Measurements from ENCODE around the gene CHD3.

The CHD3 gene

GRCh38 chr17:7894226-7894625 is 5.6 kb downstream of the CHD3 start:
- DNase-seq (ENCODE audit: low read depth in 2 of 2) = no peak

GRCh38 chr17:7894866-7895265 is 6.3 kb downstream of the CHD3 start:
- no peak for DNase-seq (ENCODE audit: low read depth in 2 of 2)

GRCh38 chr17:7897090-7897489 is 8.5 kb downstream of the CHD3 start:
- DNase-seq (ENCODE audit: low read depth in 2 of 2) = no peak

GRCh38 chr17:7897773-7898172 is 9.2 kb downstream of the CHD3 start:
- no peak for DNase-seq (ENCODE audit: low read depth in 2 of 2)

GRCh38 chr17:7903154-7904103 is 14.8 kb downstream of the CHD3 start:
- DNase-seq (ENCODE audit: low read depth in 2 of 2) = no peak

- DNase-seq (ENCODE audit: low read depth in 2 of 2) = no peak
Observed at GRCh38 chr17:7909089-7909488, 20.5 kb downstream of the CHD3 start.

- DNase-seq (ENCODE audit: low read depth in 2 of 2) = no peak
Observed at GRCh38 chr17:7910281-7910680, 21.7 kb downstream of the CHD3 start.

- DNase-seq (ENCODE audit: low read depth in 2 of 2) = no peak
Observed at GRCh38 chr17:7910711-7911110, 22.1 kb downstream of the CHD3 start.

GRCh38 chr17:7911116-7911515 is 22.5 kb downstream of the CHD3 start:
- no peak for DNase-seq (ENCODE audit: low read depth in 2 of 2)

GRCh38 chr17:7912927-7913524 is 24.4 kb downstream of the CHD3 start:
- DNase-seq (ENCODE audit: low read depth in 2 of 2) = no peak

GRCh38 chr17:7915179-7915610 is 26.6 kb downstream of the CHD3 start:
- no peak for DNase-seq (ENCODE audit: low read depth in 2 of 2)

GRCh38 chr17:7915611-7916384 is 27.2 kb downstream of the CHD3 start, which contains the start of gene RNF227:
Gene RNF227, minus strand, starts transcription at chr17:7916289. Its CDS starts 94 bp downstream, at chr17:7916195.
- DNase-seq (ENCODE audit: low read depth in 2 of 2) = peak; percentile 83

- DNase-seq (ENCODE audit: low read depth in 2 of 2) = no peak
Observed at GRCh38 chr17:7916385-7916682, 27.7 kb downstream of the CHD3 start.

- no peak for DNase-seq (ENCODE audit: low read depth in 2 of 2)
Observed at GRCh38 chr17:7916808-7917207, 28.2 kb downstream of the CHD3 start.

- no peak for DNase-seq (ENCODE audit: low read depth in 2 of 2)
Observed at GRCh38 chr17:7922269-7922844, 33.8 kb downstream of the CHD3 start.

GRCh38 chr17:7922845-7923628 is 34.4 kb downstream of the CHD3 start:
- peak; percentile 62 to 66 for DNase-seq (ENCODE audit: low read depth in 2 of 2)

GRCh38 chr17:7927596-7927995 is 39.0 kb downstream of the CHD3 start:
- DNase-seq (ENCODE audit: low read depth in 2 of 2) = no peak

GRCh38 chr17:7929158-7930023 is 40.8 kb downstream of the CHD3 start, which contains the start of gene KCNAB3:
Gene KCNAB3, minus strand, starts transcription at chr17:7929856. Its CDS starts 421 bp downstream, at chr17:7929435.
- peak in 1 of 2 donors; percentile 12 for DNase-seq (ENCODE audit: low read depth in 2 of 2)

- DNase-seq (ENCODE audit: low read depth in 2 of 2) = no peak
Observed at GRCh38 chr17:7930841-7931631, 42.4 kb downstream of the CHD3 start.

All from stimulated activated CD8-positive, alpha-beta memory T cell treated with anti-CD3 and anti-CD28 coated beads, Interleukin-15, amount 100 ng/mL, for 48 hours (primary cell).